Measurements from ENCODE around the gene PRR3. TPM values are rescaled to one million over a fixed set of nuclear protein-coding genes. Genes with fewer than 3 reads are reported as not detected.

The PRR3 gene
- total RNA-seq, 4 donors from 2014 or later: 4.5 to 14.0 (median 8.5) TPM

DNA sequence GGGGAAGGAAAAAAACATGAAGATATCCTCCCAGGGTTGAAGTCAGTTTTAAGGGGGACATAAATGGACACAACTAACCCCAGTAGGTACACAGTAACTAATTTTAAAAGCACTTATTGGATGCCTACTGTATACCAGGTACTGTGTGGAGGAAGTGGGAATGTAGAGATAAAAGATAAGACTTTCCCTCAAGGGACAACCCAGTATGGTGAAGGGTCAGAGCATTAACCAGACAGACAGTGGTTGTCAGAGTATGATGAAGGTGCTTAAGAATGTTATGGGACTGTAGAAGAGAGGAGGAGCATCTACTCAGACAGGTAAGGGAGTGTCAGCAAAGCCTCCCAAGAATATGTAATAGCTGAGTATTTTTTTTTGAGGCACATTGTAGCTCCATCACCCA is 15.1 kb downstream of the PRR3 start:
- intact Hi-C loops (cut with DNase I; ENCODE audit: low total_unique reads): no loop called here
- TF ChIP-seq CTCF (IDR thresholded peaks at IDR 0.05) (no peak), POLR2A (IDR thresholded peaks at IDR 0.05) (no peak)
- DNase-seq (ENCODE audit: low spot score in 2 of 2): no peak
- H3K4me3 ChIP-seq (ENCODE audit: low read depth, poor library complexity, severe bottlenecking): peak overlapping the region; percentile 58

DNA sequence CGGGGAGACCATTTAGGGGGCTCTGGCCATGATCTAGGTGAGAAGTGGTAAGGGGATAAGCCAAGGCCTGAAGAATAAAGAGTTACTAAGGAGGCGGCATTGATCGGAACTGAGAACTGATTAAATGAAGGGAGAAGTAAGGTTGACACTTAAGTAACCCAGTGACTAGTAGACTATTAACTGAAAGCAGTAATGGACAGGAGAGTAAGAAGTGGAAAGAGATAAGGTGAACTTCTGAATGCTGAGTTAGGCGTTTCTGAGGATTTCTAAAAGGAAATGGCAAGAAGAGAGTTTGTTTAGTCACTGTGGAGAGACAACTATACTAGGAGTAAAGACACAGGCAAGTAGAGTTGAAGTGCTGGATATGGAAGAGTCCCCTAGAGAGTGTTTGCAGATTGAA is 16.0 kb downstream of the PRR3 start:
- TF ChIP-seq CTCF (IDR thresholded peaks at IDR 0.05): no peak
- TF ChIP-seq POLR2A (IDR thresholded peaks at IDR 0.05): no peak
- no peak for DNase-seq (ENCODE audit: low spot score in 2 of 2)
- 58% methylated on average over 4 of the region's 4 CpGs for WGBS, 2 donors
- H3K4me3 ChIP-seq (ENCODE audit: low read depth, poor library complexity, severe bottlenecking): no peak overlapping the region
- intact Hi-C loops (cut with DNase I; ENCODE audit: low total_unique reads): no loop called here

DNA sequence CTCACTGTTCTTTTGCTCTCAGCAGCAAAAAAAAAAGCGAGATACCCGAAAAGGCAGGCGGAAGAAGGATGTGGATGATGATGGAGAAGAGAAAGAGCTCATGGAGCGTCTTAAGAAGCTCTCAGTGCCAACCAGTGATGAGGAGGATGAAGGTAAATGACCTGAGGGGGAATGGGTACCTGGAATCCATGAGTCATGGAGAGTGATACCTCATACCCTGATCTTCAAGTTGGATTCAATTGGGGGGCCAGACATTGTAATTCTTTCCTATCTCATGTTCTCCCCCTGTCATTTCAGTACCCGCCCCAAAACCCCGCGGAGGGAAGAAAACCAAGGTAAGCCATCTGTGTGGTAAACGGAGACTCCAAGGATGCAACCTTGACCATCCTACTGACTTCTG is 21.0 kb downstream of the PRR3 start:
- WGBS, 2 donors: 94 to 95% methylated on average over 8 of the region's 8 CpGs
- H3K4me3 ChIP-seq (ENCODE audit: low read depth, poor library complexity, severe bottlenecking): no peak overlapping the region
- TF ChIP-seq CTCF (IDR thresholded peaks at IDR 0.05) (no peak), POLR2A (IDR thresholded peaks at IDR 0.05) (no peak)
- intact Hi-C loops (cut with DNase I; ENCODE audit: low total_unique reads): no loop called here
- DNase-seq (ENCODE audit: low spot score in 2 of 2): no peak

DNA sequence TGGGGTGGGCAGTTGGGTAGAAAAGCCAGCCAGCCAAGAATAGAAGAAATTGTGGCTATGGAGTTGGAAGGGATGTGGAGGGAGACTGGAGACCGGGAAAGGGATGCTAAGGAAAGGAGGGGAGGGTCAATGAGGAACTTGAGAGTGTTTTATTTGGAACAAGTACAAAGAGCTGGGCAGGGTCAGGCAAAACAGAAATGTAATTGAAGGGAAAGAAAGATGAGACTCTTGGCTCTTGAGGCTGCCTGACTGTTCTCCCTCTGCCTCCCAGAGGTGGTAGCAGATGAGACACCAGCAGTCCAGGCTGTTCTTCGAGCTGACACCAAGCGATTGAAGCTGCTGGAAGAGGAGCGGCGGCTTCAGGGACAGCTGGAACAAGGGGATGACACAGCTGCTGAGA is 26.8 kb downstream of the PRR3 start:
- no peak for DNase-seq (ENCODE audit: low spot score in 2 of 2)
- intact Hi-C loops (cut with DNase I; ENCODE audit: low total_unique reads): no loop called here
- TF ChIP-seq POLR2A (IDR thresholded peaks at IDR 0.05) (no peak), CTCF (IDR thresholded peaks at IDR 0.05) (no peak)
- no peak overlapping the region for H3K4me3 ChIP-seq (ENCODE audit: low read depth, poor library complexity, severe bottlenecking)
- 85 to 90% methylated on average over 5 of the region's 5 CpGs for WGBS, 2 donors

- H3K4me3 ChIP-seq (ENCODE audit: low read depth, poor library complexity, severe bottlenecking): no peak overlapping the region
- no peak for TF ChIP-seq POLR2A (IDR thresholded peaks at IDR 0.05)
- TF ChIP-seq CTCF (IDR thresholded peaks at IDR 0.05): no peak
- intact Hi-C loops (cut with DNase I; ENCODE audit: low total_unique reads): loop anchor here (10.0 kb wide), 1 partner anchor 45 kb away; no protein-coding TSS in a partner anchor
- no peak for DNase-seq (ENCODE audit: low spot score in 2 of 2)
- 83 to 85% methylated on average over 15 of the region's 15 CpGs for WGBS, 2 donors
Measured at GRCh38 chr6:30589754-30590358, 32.8 kb downstream of the PRR3 start.

GRCh38 chr6:30590509-30590908 is 33.4 kb downstream of the PRR3 start:
- H3K4me3 ChIP-seq (ENCODE audit: low read depth, poor library complexity, severe bottlenecking): no peak overlapping the region
- 60 to 61% methylated on average over 8 of the region's 8 CpGs for WGBS, 2 donors
- no peak for DNase-seq (ENCODE audit: low spot score in 2 of 2)
- intact Hi-C loops (cut with DNase I; ENCODE audit: low total_unique reads): loop anchor here (10.0 kb wide), 1 partner anchor 46 kb away; no protein-coding TSS in a partner anchor
- TF ChIP-seq CTCF (IDR thresholded peaks at IDR 0.05): no peak
- TF ChIP-seq POLR2A (IDR thresholded peaks at IDR 0.05): no peak
